ENCODE results near the gene LRCH4.
"Not testable (repeated sequence)": the region's sequence is repeated elsewhere in the genome, so short reads cannot be mapped to it uniquely, and the experiment has no call there.

The LRCH4 gene

DNA sequence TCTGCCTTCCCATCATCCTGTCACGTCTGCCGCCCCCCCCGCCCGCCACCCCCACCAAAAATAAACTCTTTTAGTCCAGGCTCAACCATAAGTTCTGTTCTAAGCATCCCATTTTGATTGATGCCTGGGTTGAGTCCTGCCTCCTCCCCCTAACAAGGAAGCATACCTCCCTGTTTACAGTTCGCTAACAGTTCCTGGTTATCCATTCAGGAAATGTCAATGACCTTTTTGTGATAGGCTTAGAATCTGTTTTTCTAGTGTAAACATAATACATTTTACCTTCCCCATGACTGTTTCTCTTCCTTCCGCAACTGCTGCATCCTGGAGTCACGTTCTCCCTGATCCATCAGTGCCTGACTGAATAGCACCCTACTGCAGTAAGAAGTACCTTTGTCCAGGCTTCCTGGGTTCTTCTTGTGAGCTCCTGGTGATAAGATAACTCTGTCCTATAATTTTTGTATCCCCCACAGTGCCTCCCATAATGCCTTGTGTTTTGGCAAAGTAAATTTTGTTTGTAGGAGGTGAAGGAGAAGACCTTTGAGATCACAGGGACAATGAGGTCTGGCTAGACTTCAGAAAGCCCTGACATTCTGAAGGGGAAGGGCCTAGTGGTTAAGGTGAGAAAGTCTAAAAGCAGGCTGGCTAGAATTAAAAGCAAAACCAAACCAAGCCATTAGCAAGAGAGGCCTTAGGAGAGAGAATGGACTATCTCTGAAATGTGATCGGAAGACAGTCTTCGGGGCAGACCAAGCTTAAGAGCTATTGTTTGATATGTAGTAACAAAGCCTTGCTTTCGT lies 39.6 kb downstream of the LRCH4 start:
- TF ChIP-seq, protein P1, sequence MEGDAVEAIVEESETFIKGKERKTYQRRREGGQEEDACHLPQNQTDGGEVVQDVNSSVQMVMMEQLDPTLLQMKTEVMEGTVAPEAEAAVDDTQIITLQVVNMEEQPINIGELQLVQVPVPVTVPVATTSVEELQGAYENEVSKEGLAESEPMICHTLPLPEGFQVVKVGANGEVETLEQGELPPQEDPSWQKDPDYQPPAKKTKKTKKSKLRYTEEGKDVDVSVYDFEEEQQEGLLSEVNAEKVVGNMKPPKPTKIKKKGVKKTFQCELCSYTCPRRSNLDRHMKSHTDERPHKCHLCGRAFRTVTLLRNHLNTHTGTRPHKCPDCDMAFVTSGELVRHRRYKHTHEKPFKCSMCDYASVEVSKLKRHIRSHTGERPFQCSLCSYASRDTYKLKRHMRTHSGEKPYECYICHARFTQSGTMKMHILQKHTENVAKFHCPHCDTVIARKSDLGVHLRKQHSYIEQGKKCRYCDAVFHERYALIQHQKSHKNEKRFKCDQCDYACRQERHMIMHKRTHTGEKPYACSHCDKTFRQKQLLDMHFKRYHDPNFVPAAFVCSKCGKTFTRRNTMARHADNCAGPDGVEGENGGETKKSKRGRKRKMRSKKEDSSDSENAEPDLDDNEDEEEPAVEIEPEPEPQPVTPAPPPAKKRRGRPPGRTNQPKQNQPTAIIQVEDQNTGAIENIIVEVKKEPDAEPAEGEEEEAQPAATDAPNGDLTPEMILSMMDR (IDR thresholded peaks at IDR 0.05; ENCODE audit: low read length, missing control alignments): no peak

DNA sequence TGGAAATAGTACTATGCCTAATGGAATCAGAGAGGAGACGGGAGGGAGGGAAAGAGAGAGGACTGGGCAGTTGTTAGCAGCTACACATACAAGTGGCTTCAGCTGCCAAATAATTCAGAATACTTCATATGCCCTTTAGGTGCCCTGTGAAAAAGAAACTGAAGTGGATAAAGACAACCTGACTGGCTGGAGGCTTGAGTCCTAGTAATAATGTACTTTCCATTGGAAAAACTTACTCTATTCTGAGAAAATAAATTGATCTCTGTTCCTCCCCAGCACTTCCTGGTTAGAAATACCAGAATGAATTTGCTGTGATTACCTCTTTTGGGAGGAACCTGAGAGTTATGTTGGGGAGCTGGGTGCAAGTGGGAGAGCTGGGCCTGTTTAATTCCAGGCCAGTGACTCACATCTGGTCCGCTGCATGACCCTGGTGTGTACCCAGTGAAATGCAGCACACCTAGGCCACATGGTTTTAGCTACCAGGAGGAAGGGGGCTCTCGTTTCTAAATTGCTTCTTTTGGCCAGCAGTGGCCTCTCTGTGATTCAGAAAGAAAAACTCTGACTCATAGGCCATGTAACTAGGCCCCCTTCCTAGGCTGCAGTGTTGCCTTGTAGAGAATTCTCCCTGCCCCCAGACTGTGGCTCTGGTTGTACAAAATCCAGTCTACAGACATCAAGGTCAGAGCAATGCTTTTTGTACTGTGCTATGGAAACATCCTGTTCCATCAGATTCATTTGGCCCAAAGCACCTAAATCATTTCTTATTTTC lies 40.4 kb downstream of the LRCH4 start:
- DNase-seq (ENCODE audit: low read depth): peak; percentile 90
- TF ChIP-seq, protein P1 (IDR thresholded peaks at IDR 0.05; ENCODE audit: low read length, missing control alignments): peak; percentile 19
- peak overlapping the region; percentile 15 for H3K4me3 ChIP-seq (replicated peaks; ENCODE audit: low read depth, low read length)

More for the DNA sequence above, 39.6 kb downstream of the LRCH4 start:
- peak overlapping the region; percentile 13 for H3K4me3 ChIP-seq (replicated peaks; ENCODE audit: low read depth, low read length)
- no peak for DNase-seq (ENCODE audit: low read depth)

DNA sequence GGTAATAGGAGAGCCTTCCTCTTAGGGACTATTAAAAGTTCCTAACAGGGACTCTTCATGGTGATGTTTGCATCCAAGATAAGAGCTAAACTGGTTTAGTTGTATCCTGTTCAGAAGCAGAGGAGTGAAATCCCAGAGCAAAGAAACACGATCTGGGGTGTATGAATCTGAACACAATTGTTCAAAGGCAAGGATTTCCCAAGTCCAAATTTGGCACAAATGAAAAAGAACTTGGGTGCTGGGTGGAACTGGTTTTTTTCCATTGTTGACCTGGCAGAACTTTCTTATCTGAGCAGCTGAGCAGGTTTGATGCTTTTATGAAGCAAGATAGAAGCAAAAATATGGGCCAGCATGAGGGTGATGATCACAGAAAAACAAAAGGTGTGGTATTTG lies 41.0 kb downstream of the LRCH4 start:
- DNase-seq (ENCODE audit: low read depth): peak; percentile 50
- peak overlapping the region; percentile 15 for H3K4me3 ChIP-seq (replicated peaks; ENCODE audit: low read depth, low read length)
- TF ChIP-seq, protein P1 (IDR thresholded peaks at IDR 0.05; ENCODE audit: low read length, missing control alignments): no peak

DNA sequence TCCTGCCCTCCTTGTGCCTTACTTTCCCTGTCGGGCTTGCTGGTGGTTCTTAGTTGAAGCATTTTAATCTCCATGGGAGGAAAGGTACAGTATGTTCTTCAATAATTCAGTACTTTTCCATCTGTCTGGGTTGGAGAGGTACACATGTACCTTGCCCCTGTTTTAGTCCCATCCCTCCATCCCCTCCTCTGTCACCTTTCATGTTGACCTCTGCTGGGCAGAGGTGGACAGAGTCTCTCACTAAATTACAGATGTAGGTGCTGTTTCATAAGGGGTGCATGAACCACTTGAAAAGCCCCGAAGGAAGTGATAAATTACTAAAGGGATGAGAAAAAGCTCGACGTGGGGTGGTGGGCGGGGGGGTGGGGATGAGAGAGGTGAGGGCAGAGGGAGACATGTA lies 41.5 kb downstream of the LRCH4 start:
- TF ChIP-seq, protein P1 (IDR thresholded peaks at IDR 0.05; ENCODE audit: low read length, missing control alignments): no peak
- H3K4me3 ChIP-seq (replicated peaks; ENCODE audit: low read depth, low read length): no peak overlapping the region
- DNase-seq (ENCODE audit: low read depth): no peak

DNA sequence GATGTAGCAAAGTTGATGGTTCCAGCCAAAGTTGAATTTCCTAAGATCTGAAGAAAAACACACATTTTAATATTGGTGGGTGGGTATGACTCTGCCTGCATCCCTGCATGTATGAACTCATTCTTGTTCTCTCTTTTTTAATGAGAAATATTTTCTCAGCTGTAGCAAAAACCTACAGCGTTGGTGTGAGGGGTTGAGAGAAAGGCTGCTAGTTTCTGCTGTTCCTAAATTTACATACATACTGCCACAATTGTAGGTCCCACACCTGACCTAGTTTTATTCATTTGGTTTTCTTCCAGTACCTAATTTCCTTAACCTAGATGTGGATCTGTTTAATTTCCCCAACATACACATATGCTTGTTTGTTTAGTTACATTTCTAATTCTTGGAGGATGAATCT lies 42.3 kb downstream of the LRCH4 start:
- H3K4me3 ChIP-seq (replicated peaks; ENCODE audit: low read depth, low read length): no peak overlapping the region
- TF ChIP-seq, protein P1 (IDR thresholded peaks at IDR 0.05; ENCODE audit: low read length, missing control alignments): no peak
- no peak for DNase-seq (ENCODE audit: low read depth)

DNA sequence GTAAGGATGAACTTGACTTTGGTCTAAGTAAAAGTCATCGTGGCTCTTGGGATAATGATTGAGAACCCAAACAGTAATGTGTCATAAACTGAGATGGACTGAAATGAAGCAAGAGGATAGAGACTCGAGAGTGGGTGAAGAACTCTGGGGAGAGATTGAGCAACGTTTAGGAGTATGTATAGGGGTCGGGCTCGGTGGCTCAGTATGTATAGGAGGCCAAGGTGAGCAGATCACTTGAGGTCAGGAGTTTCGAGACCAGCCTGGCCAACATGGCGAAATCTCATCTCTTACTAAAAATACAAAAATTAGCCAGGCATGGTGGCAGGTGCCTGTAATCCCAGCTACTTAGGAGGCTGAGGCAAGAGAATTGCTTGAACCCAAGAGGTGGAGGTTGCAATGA lies 44.6 kb downstream of the LRCH4 start:
- not testable (repeated sequence) for H3K4me3 ChIP-seq (replicated peaks; ENCODE audit: low read depth, low read length); DNase-seq (ENCODE audit: low read depth)

DNA sequence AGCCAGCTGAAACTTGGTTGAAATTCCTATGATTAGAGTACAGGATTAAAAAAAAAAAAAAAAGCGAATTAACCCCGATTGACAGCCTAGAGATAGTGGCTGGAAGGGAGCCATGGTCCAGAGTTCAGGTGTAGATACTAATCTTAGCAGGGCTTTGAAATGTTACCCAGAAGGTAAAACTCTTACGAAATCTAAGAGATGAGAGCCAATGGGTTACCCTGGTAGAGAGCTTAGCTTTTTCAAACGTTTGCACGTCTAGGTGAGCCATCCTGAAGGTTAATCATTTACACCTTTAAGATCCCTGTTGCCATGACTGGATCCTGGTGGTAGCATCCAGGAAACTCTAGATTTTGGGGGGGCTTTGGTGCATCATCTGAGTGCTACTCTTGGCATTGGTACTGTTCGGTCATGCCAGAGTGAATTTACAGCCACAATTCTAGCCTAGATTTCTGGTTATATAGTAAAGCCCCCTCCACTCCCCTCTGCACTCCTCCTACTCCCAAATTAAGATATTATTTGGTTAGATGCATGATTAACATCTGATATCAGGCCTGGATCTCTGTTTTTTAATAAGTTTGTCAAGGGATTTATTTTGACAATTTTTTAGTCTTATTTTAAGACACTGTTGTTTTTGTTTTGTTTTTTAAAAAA lies 45.7 kb downstream of the LRCH4 start:
- no peak for DNase-seq (ENCODE audit: low read depth)
- H3K4me3 ChIP-seq (replicated peaks; ENCODE audit: low read depth, low read length): peak overlapping the region; percentile 66
- TF ChIP-seq, protein P1 (IDR thresholded peaks at IDR 0.05; ENCODE audit: low read length, missing control alignments): no peak
